HCT116 (cell line): Measurements from ENCODE around the gene LOXL1. TPM values are rescaled to one million over a fixed set of nuclear protein-coding genes. Genes with fewer than 3 reads are reported as not detected.

Experiments used
- ATAC-seq: fragments of 200-7000 bp; cut with Tn5 transposase; 2 replicates; pipeline ENCODE4 v1.9.1; 2020; ENCODE audit warnings: mild to moderate bottlenecking, moderate library complexity
- BruUV-seq: library from RNA; stranded (reverse); fragments of 400-500 nt; replicated peaks from 2 replicates; lab custom pipeline; 2021; lab: Mats Ljungman, UMichigan
- CTCF ChIA-PET: fragments of 300-600 bp; sonication (Branson Sonifier 250); formaldehyde crosslinking; loops from one replicate; lab custom pipeline; 2021; ENCODE audit warnings: antibody characterized with exemption; lab: Charles Lee
- POLR2A ChIA-PET: fragments of 300-600, 350-600 bp; sonication (Branson Sonifier 250); formaldehyde crosslinking; loops from one replicate; lab custom pipeline; 2021; ENCODE audit warnings: antibody characterized with exemption; lab: Charles Lee
- RAD21 ChIA-PET, 2 experiments: fragments of 300-600 bp; sonication (Branson Sonifier 250); formaldehyde crosslinking; loops; one replicate each; lab custom pipeline; 2023; ENCODE audit warnings: low total read pairs in 2 of 2; ENCODE audit not compliant: uncharacterized antibody in 2 of 2, unreplicated experiment in 2 of 2, low non-redundant PET in 1 of 2; lab: Charles Lee
- DNase-seq: peaks from one replicate; pipeline ENCODE4 v3.0.0-alpha.2; 2010; ENCODE audit warnings: low read depth, low spot score
- H2AFZ ChIP-seq: fragments of 200-600 bp; shearing (Covaris generic), sonication (generic); 2 replicates; pipeline ENCODE4 v1.6.1; 2017; ENCODE audit warnings: low read depth, mixed run types, mixed read lengths, antibody characterized with exemption, low read length; ENCODE audit not compliant: poor library complexity, severe bottlenecking
- H3K27ac ChIP-seq: 2 replicates; pipeline ENCODE4 v1.5.1; 2012; ENCODE audit warnings: low read depth, low read length
- H3K27me3 ChIP-seq: fragments of 200-600 bp; sonication (generic); 2 replicates; pipeline ENCODE4 v1.6.1; 2016; ENCODE audit warnings: mixed run types, low read length, mixed read lengths; ENCODE audit not compliant: insufficient read depth
- H3K36me3 ChIP-seq, 2 experiments: fragments of 200-500 bp in 1 of 2; fragments of 200-600 bp in 1 of 2; sonication (Bioruptor generic) in 1 of 2; sonication (generic) in 1 of 2; 2 replicates each; pipeline versions ENCODE4 v1.5.1 to v1.6.1; 2014 to 2016; ENCODE audit warnings: low read length in 2 of 2, inconsistent platforms in 1 of 2, mixed read lengths in 1 of 2, mixed run types in 1 of 2; ENCODE audit not compliant: insufficient read depth in 2 of 2, control insufficient read depth in 1 of 2
- H3K4me1 ChIP-seq, 2 experiments: fragments of 200-600 bp in 1 of 2; sonication (generic) in 1 of 2; 2 replicates each; pipeline versions ENCODE4 v1.5.1 to v1.6.1; 2012 to 2017; ENCODE audit warnings: low read length in 2 of 2, inconsistent platforms in 1 of 2, mild to moderate bottlenecking in 1 of 2, mixed read lengths in 1 of 2, mixed run types in 1 of 2, moderate library complexity in 1 of 2; ENCODE audit not compliant: insufficient read depth in 2 of 2, control insufficient read depth in 1 of 2
- H3K4me2 ChIP-seq: fragments of 200-600 bp; sonication (generic); 2 replicates; pipeline ENCODE4 v1.6.1; 2017; ENCODE audit warnings: mixed run types, low read length, mixed read lengths
- H3K4me3 ChIP-seq, 2 experiments: fragments of 200-600 bp in 1 of 2; sonication (generic) in 1 of 2; replicated peaks in 1 of 2; 2 replicates each; pipeline ENCODE4 v1.5.1; 2011 to 2016; ENCODE audit warnings: low read length in 2 of 2, control low read depth in 1 of 2, low read depth in 1 of 2, mild to moderate bottlenecking in 1 of 2, mixed read lengths in 1 of 2, mixed run types in 1 of 2
- H3K79me2 ChIP-seq: fragments of 200-600 bp; sonication (generic); 2 replicates; pipeline ENCODE4 v1.6.1; 2017; ENCODE audit warnings: mild to moderate bottlenecking, mixed run types, low read length, moderate library complexity, mixed read lengths; ENCODE audit not compliant: insufficient read depth
- H3K9ac ChIP-seq: fragments of 200-600 bp; sonication (generic); 2 replicates; pipeline ENCODE4 v1.6.1; 2016; ENCODE audit warnings: low read length, mixed read lengths
- H3K9me2 ChIP-seq: fragments of 200-600 bp; sonication (generic), shearing (Covaris generic); 2 replicates; pipeline ENCODE4 v1.6.1; 2017; ENCODE audit warnings: mixed run types, mild to moderate bottlenecking, moderate library complexity; ENCODE audit not compliant: insufficient read depth
- H3K9me3 ChIP-seq, 2 experiments: fragments of 200-500 bp in 1 of 2; fragments of 200-600 bp in 1 of 2; sonication (Bioruptor generic) in 1 of 2; sonication (generic) in 1 of 2; 2 replicates each; pipeline ENCODE4 v1.6.1; 2014 to 2017; ENCODE audit warnings: low read length in 2 of 2, mixed read lengths in 2 of 2, inconsistent platforms in 1 of 2, low read depth in 1 of 2, mild to moderate bottlenecking in 1 of 2, mixed run types in 1 of 2, moderate library complexity in 1 of 2; ENCODE audit not compliant: control insufficient read depth in 1 of 2, insufficient read depth in 1 of 2
- H4K20me1 ChIP-seq: fragments of 200-600 bp; sonication (generic), shearing (Covaris generic); 2 replicates; pipeline ENCODE4 v1.6.1; 2017; ENCODE audit warnings: mixed run types, mild to moderate bottlenecking, moderate library complexity; ENCODE audit not compliant: insufficient read depth
- EGR1 ChIP-seq: IDR thresholded peaks from 2 replicates; pipeline ENCODE4 v1.6.1; 2012; ENCODE audit warnings: low read depth
- RAD21 ChIP-seq: IDR thresholded peaks from 2 replicates; pipeline ENCODE4 v1.6.1; 2012; ENCODE audit warnings: low read depth, mild to moderate bottlenecking
- ZNF274 ChIP-seq: fragments of 200-500 bp; sonication (Bioruptor generic); IDR thresholded peaks from 2 replicates; pipeline ENCODE4 v1.6.1; 2014; ENCODE audit warnings: mild to moderate bottlenecking, low read depth, low read length, inconsistent platforms
- intact Hi-C: fragments of 100-400 bp; cut with micrococcal nuclease; formaldehyde crosslinking; loops from 2 replicates; pipeline ENCODE4 v1.10.0; 2022
- total RNA-seq: library from RNA; stranded (reverse); gene quantifications from one replicate; pipeline ENCODE4 v1.2.1, GENCODE V29; 2021; ENCODE audit not compliant: unreplicated experiment
- TF ChIP-seq, protein P1 (sequence below): IDR thresholded peaks from 2 replicates; pipeline ENCODE4 v1.6.1; 2012
- TF ChIP-seq, protein P2 (sequence below): IDR thresholded peaks from 2 replicates; pipeline ENCODE4 v1.6.1; 2012; ENCODE audit warnings: low read depth

Gene LOXL1
- total RNA-seq, 1 experiment from 2014 or later: 14.9 TPM

DNA sequence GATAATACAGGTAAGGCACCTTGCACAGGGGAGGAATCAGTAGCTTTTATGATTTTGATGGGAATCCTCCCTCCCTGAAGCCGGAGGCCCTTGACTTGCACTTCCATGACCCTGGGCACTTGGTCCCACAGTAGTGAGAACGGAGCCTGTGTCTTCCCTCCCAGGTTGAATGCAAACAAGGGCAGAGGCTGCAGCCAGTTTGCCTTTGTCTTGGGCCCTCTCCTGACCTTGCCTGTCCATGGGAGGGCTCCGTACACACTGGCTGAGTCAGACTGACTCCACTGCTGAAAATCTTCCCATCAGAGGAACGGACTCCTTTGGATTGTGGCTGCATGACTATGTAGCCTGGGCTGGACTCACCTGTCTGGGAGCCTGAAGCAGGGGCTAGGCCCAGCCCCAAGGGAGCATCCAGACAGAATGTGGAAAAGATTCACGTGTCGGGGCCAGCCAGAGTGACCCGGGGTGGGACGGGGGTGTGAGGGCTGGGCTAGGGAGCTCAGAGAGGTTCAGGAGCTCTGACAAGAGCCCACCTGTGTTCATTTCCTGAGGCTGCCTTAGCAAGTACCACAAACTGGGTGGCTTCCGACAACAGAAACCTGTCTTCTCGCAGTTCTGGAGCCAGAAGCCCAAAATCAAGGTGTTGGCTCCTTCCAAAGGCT, 43.4 kb upstream of the LOXL1 start:
- H4K20me1 ChIP-seq: no peaks in the 10 kb centered on the region
- ATAC-seq (no peak), DNase-seq (no peak)
- TF ChIP-seq RAD21 (no peak), EGR1 (no peak), ZNF274 (no peak)
- TF ChIP-seq, protein P1, sequence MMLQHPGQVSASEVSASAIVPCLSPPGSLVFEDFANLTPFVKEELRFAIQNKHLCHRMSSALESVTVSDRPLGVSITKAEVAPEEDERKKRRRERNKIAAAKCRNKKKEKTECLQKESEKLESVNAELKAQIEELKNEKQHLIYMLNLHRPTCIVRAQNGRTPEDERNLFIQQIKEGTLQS: no peak
- TF ChIP-seq, protein P2, sequence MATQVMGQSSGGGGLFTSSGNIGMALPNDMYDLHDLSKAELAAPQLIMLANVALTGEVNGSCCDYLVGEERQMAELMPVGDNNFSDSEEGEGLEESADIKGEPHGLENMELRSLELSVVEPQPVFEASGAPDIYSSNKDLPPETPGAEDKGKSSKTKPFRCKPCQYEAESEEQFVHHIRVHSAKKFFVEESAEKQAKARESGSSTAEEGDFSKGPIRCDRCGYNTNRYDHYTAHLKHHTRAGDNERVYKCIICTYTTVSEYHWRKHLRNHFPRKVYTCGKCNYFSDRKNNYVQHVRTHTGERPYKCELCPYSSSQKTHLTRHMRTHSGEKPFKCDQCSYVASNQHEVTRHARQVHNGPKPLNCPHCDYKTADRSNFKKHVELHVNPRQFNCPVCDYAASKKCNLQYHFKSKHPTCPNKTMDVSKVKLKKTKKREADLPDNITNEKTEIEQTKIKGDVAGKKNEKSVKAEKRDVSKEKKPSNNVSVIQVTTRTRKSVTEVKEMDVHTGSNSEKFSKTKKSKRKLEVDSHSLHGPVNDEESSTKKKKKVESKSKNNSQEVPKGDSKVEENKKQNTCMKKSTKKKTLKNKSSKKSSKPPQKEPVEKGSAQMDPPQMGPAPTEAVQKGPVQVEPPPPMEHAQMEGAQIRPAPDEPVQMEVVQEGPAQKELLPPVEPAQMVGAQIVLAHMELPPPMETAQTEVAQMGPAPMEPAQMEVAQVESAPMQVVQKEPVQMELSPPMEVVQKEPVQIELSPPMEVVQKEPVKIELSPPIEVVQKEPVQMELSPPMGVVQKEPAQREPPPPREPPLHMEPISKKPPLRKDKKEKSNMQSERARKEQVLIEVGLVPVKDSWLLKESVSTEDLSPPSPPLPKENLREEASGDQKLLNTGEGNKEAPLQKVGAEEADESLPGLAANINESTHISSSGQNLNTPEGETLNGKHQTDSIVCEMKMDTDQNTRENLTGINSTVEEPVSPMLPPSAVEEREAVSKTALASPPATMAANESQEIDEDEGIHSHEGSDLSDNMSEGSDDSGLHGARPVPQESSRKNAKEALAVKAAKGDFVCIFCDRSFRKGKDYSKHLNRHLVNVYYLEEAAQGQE: no peak
- intact Hi-C loops: no loop called here
- no peak overlapping the region for H3K4me3 ChIP-seq
- no peaks in the 10 kb centered on the region for H3K27me3 ChIP-seq
- H3K36me3 ChIP-seq: no peaks in the 10 kb centered on the region
- H3K27ac ChIP-seq: no peak overlapping the region
- H3K9me2 ChIP-seq: no peaks in the 10 kb centered on the region
- ChIA-PET POLR2A (no interaction called here), RAD21 (no interaction called here), CTCF (no interaction called here)
- no peaks in the 10 kb centered on the region for H3K4me1 ChIP-seq
- no peak overlapping the region for H3K9ac ChIP-seq
- H2AFZ ChIP-seq: no peak overlapping the region
- no TSS peak for BruUV-seq
- H3K9me3 ChIP-seq: no peaks in the 10 kb centered on the region
- H3K79me2 ChIP-seq: no peaks in the 10 kb centered on the region
- no peak overlapping the region for H3K4me2 ChIP-seq
